ENCODE data around the gene HGD. TPM values are rescaled to one million over a fixed set of nuclear protein-coding genes. Genes with fewer than 3 reads are reported as not detected.

Gene HGD
- total RNA-seq, 1 experiment from 2014 or later = 1.5 TPM

DNA sequence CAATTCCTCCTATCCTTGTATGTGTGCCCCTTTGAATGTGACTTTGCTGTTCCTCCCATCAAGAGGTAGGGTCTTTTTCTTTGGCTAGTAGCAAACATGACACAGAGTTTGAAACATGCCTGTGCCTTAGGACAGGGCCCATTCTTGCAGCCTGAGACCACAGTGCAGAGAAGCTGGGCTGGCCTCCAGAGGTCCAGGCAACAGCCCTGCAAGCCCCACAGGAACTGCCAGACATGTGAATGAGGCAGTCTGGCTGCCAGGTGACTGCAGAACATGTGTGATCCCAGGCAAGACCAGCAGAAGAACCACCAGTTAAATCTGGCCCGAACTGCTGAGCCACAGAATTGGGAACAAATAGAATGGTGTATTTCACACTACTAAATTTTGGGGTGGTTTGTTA, 1.2 kb upstream of the HGD start:
- POLR2A ChIA-PET = no interaction called here
- H3K36me3 Mint-ChIP-seq = peaks cover 13% of the 10 kb centered on the region
- CTCF ChIA-PET = no interaction called here
- H3K27ac Mint-ChIP-seq = no peak overlapping the region; the same call in 1 of the 2 replicates
- ATAC-seq (no peak), DNase-seq (ENCODE audit: low spot score) (no peak)
- H3K4me1 Mint-ChIP-seq = peaks cover 53% of the 10 kb centered on the region
- TF ChIP-seq ZBTB21 (CRISPR knock-in tag; IDR thresholded peaks at IDR 0.05; ENCODE audit: borderline replicate concordance) (no peak), ZNF671 (CRISPR knock-in tag; IDR thresholded peaks at IDR 0.05) (no peak), ZNF263 (CRISPR knock-in tag; IDR thresholded peaks at IDR 0.05; ENCODE audit: low read depth) (no peak), JAZF1 (CRISPR knock-in tag; IDR thresholded peaks at IDR 0.05) (no peak), MYBL2 (CRISPR knock-in tag; IDR thresholded peaks at IDR 0.05) (no peak), ZNF416 (CRISPR knock-in tag; IDR thresholded peaks at IDR 0.05) (no peak), MLX (CRISPR knock-in tag; IDR thresholded peaks at IDR 0.05) (no peak), ZNF138 (CRISPR knock-in tag; conservative IDR thresholded peaks at IDR 0.05) (no peak), RELA (CRISPR knock-in tag; IDR thresholded peaks at IDR 0.05; ENCODE audit: borderline replicate concordance) (no peak), USF2 (CRISPR knock-in tag; IDR thresholded peaks at IDR 0.05) (no peak), SMAD4 (CRISPR knock-in tag; IDR thresholded peaks at IDR 0.05) (no peak), ETV6 (CRISPR knock-in tag; IDR thresholded peaks at IDR 0.05) (no peak), NFYB (CRISPR knock-in tag; conservative IDR thresholded peaks at IDR 0.05; ENCODE audit: low read depth) (no peak), STAT6 (CRISPR knock-in tag; conservative IDR thresholded peaks at IDR 0.05; ENCODE audit: low read depth) (no peak), SP1 (CRISPR knock-in tag; conservative IDR thresholded peaks at IDR 0.05) (no peak), ZMAT4 (CRISPR knock-in tag; IDR thresholded peaks at IDR 0.05) (no peak), FOXJ3 (CRISPR knock-in tag; IDR thresholded peaks at IDR 0.05; ENCODE audit: borderline replicate concordance) (no peak)
- TF ChIP-seq, protein P1, sequence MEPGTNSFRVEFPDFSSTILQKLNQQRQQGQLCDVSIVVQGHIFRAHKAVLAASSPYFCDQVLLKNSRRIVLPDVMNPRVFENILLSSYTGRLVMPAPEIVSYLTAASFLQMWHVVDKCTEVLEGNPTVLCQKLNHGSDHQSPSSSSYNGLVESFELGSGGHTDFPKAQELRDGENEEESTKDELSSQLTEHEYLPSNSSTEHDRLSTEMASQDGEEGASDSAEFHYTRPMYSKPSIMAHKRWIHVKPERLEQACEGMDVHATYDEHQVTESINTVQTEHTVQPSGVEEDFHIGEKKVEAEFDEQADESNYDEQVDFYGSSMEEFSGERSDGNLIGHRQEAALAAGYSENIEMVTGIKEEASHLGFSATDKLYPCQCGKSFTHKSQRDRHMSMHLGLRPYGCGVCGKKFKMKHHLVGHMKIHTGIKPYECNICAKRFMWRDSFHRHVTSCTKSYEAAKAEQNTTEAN (CRISPR knock-in tag; IDR thresholded peaks at IDR 0.05) = no peak
- TF ChIP-seq, protein P2, sequence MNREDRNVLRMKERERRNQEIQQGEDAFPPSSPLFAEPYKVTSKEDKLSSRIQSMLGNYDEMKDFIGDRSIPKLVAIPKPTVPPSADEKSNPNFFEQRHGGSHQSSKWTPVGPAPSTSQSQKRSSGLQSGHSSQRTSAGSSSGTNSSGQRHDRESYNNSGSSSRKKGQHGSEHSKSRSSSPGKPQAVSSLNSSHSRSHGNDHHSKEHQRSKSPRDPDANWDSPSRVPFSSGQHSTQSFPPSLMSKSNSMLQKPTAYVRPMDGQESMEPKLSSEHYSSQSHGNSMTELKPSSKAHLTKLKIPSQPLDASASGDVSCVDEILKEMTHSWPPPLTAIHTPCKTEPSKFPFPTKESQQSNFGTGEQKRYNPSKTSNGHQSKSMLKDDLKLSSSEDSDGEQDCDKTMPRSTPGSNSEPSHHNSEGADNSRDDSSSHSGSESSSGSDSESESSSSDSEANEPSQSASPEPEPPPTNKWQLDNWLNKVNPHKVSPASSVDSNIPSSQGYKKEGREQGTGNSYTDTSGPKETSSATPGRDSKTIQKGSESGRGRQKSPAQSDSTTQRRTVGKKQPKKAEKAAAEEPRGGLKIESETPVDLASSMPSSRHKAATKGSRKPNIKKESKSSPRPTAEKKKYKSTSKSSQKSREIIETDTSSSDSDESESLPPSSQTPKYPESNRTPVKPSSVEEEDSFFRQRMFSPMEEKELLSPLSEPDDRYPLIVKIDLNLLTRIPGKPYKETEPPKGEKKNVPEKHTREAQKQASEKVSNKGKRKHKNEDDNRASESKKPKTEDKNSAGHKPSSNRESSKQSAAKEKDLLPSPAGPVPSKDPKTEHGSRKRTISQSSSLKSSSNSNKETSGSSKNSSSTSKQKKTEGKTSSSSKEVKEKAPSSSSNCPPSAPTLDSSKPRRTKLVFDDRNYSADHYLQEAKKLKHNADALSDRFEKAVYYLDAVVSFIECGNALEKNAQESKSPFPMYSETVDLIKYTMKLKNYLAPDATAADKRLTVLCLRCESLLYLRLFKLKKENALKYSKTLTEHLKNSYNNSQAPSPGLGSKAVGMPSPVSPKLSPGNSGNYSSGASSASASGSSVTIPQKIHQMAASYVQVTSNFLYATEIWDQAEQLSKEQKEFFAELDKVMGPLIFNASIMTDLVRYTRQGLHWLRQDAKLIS (CRISPR knock-in tag; IDR thresholded peaks at IDR 0.05; ENCODE audit: borderline replicate concordance) = no peak
- TF ChIP-seq, protein P3, sequence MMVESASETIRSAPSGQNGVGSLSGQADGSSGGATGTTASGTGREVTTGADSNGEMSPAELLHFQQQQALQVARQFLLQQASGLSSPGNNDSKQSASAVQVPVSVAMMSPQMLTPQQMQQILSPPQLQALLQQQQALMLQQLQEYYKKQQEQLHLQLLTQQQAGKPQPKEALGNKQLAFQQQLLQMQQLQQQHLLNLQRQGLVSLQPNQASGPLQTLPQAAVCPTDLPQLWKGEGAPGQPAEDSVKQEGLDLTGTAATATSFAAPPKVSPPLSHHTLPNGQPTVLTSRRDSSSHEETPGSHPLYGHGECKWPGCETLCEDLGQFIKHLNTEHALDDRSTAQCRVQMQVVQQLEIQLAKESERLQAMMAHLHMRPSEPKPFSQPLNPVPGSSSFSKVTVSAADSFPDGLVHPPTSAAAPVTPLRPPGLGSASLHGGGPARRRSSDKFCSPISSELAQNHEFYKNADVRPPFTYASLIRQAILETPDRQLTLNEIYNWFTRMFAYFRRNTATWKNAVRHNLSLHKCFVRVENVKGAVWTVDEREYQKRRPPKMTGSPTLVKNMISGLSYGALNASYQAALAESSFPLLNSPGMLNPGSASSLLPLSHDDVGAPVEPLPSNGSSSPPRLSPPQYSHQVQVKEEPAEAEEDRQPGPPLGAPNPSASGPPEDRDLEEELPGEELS (CRISPR knock-in tag; IDR thresholded peaks at IDR 0.05) = no peak
- no peaks in the 10 kb centered on the region for H3K27me3 Mint-ChIP-seq (ENCODE audit: low read depth)
- peaks cover 9% of the 10 kb centered on the region for H3K9me3 Mint-ChIP-seq
- no peak overlapping the region for H3K4me3 Mint-ChIP-seq

Measured in WTC11 (cell line).